ENCODE measurements around the gene SULT4A1. TPM values are rescaled to one million over a fixed set of nuclear protein-coding genes. Genes with fewer than 3 reads are reported as not detected.
"Not testable (repeated sequence)": the region's sequence is repeated elsewhere in the genome, so short reads cannot be mapped to it uniquely, and the experiment has no call there.

SULT4A1 gene
- total RNA-seq: not detected in 2 replicates

DNA sequence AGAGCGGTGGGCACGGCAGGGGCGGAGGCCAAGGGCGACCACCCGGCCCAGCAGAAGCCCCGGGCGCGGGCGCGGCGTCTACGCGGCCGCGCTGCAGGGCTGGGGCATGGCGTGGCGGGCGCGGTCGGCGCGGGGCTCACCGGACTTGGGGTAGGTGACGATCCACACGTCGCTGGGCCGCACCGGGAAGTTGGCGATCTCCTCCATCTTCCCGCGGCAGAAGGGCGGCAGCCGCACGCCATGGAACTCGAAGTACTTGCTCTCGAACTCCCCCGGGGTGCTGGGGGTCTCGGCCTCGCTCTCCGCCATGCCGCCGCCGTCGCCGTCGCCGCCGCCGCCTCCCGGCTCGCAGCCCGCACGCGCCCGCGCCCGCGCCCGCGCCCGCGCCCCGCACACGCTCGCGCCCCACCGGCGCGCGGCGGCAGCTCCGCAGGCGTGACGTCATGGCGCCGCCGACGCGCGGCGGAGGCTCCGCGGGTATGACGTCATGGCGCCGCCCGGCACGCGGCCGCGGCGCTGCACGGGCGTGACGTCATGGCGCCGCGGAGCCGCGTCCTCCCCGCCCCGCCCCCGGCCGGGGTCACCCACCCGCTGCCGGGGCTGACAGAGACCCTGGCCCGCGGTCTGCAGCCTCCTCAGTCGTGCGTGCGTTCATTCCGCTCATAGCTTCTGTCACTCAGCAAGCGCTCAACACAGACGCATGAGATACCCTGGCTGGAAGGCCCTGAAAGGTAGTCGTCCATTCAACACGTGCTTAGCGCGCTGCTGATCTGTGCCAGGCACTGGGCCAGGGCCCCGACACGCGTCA, at the start of gene SULT4A1:
SULT4A1 (minus strand) TSS at position 440 of the 808 bp plus-strand sequence; CDS start at position 309, 131 bp downstream.
- Mint-ChIP-seq H3K27ac (no peak within 1 kb of the TSS), H3K4me3 (no peak within 1 kb of the TSS), H3K27me3 (ENCODE audit: insufficient read depth) (peaks cover 30% of the 10 kb centered on the region), H3K9me3 (no peaks in the 10 kb centered on the region), H3K36me3 (ENCODE audit: low read depth) (no peaks in the 10 kb centered on the region), H3K4me1 (ENCODE audit: low read depth) (no peaks in the 10 kb centered on the region)
- DNase-seq (ENCODE audit: low spot score): no peak
- intact Hi-C loops (cut with micrococcal nuclease): no loop called here

DNA sequence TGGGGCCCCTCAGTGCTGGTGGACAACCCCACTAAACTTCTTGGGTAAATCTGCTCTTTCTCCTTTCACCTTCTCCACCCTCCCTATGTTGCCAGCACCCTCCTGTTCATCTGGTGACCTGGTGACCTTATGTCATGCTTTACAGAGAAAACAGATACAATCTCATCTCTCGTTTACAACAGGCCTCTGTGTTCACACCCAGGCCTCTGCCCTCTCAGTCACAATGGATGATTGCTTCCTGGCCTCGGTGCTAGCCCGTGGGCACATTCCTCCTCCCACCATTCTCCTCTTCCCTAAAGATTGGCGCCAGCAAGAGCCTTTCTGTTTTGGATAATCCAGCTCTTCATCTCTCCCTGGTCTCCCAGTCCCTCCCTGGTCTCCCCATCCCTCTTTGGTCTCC, 49.0 kb upstream of the SULT4A1 start:
- Mint-ChIP-seq H3K27me3 (ENCODE audit: insufficient read depth) (peaks cover 10% of the 10 kb centered on the region), H3K4me1 (ENCODE audit: low read depth) (no peaks in the 10 kb centered on the region), H3K36me3 (ENCODE audit: low read depth) (no peaks in the 10 kb centered on the region), H3K4me3 (no peak overlapping the region), H3K27ac (no peak overlapping the region), H3K9me3 (no peaks in the 10 kb centered on the region)
- DNase-seq (ENCODE audit: low spot score): no peak
- intact Hi-C loops (cut with micrococcal nuclease): no loop called here

GRCh38 chr22:43910178-43910695, 47.9 kb upstream of the SULT4A1 start:
- Mint-ChIP-seq H3K4me3 (no peak overlapping the region), H3K27me3 (ENCODE audit: insufficient read depth) (peaks cover 10% of the 10 kb centered on the region), H3K27ac (no peak overlapping the region), H3K4me1 (ENCODE audit: low read depth) (no peaks in the 10 kb centered on the region), H3K9me3 (no peaks in the 10 kb centered on the region), H3K36me3 (ENCODE audit: low read depth) (no peaks in the 10 kb centered on the region)
- no peak for DNase-seq (ENCODE audit: low spot score)
- intact Hi-C loops (cut with micrococcal nuclease): no loop called here

- no peak for DNase-seq (ENCODE audit: low spot score)
- Mint-ChIP-seq H3K27me3 (ENCODE audit: insufficient read depth) (peaks cover 10% of the 10 kb centered on the region), H3K27ac (no peak overlapping the region), H3K4me1 (ENCODE audit: low read depth) (no peaks in the 10 kb centered on the region), H3K36me3 (ENCODE audit: low read depth) (no peaks in the 10 kb centered on the region), H3K9me3 (no peaks in the 10 kb centered on the region), H3K4me3 (no peak overlapping the region)
- intact Hi-C loops (cut with micrococcal nuclease): no loop called here
Observed at GRCh38 chr22:43909708-43910107, 47.4 kb upstream of the SULT4A1 start.

DNA sequence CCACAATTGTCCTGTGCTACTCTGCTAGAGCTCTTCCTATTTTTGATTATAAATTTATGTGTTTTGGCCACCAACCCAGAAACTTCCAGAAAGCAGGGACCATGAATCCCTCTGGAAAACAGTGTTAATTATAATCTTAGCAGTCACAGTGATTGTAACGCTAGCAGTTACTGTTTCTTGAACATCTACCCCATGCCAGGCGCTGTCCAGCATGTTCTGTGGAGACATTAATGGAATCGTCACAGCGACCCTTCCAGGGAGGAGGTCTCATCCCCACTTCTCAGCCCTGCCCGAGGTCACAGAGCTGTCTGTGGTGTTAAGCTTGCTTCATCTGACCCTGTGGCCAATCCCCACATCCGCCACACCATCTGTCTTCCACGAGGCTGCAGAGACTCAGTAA, 43.4 kb upstream of the SULT4A1 start:
- H3K27ac Mint-ChIP-seq: no peak overlapping the region
- DNase-seq (ENCODE audit: low spot score): no peak
- H3K4me3 Mint-ChIP-seq: no peak overlapping the region
- H3K36me3 Mint-ChIP-seq (ENCODE audit: low read depth): no peaks in the 10 kb centered on the region
- intact Hi-C loops (cut with micrococcal nuclease): no loop called here
- H3K27me3 Mint-ChIP-seq (ENCODE audit: insufficient read depth): peaks cover 3% of the 10 kb centered on the region
- no peaks in the 10 kb centered on the region for H3K4me1 Mint-ChIP-seq (ENCODE audit: low read depth)
- no peaks in the 10 kb centered on the region for H3K9me3 Mint-ChIP-seq

DNA sequence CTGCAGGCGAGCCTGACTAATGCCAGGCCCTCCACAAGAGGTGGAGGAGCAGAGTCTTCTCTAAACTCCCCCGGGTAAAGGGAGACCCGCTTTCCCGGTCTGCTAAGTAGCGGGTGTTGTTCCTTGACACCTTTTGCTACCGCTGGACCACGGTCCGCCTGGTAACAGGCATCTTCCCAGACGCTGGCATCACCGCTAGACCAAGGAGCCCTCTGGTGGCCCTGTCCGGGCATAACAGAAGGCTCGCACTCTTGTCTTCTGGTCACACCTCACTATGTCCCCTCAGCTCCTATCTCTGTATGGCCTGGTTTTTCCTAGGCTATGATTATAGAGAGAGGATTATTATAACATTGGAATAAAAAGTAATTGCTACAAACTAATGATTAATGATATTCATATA, 42.1 kb upstream of the SULT4A1 start:
- H3K27me3 Mint-ChIP-seq (ENCODE audit: insufficient read depth); H3K36me3 Mint-ChIP-seq (ENCODE audit: low read depth); H3K27ac Mint-ChIP-seq; H3K9me3 Mint-ChIP-seq; DNase-seq (ENCODE audit: low spot score); intact Hi-C loops (cut with micrococcal nuclease); H3K4me1 Mint-ChIP-seq (ENCODE audit: low read depth); H3K4me3 Mint-ChIP-seq: not testable (repeated sequence)

DNA sequence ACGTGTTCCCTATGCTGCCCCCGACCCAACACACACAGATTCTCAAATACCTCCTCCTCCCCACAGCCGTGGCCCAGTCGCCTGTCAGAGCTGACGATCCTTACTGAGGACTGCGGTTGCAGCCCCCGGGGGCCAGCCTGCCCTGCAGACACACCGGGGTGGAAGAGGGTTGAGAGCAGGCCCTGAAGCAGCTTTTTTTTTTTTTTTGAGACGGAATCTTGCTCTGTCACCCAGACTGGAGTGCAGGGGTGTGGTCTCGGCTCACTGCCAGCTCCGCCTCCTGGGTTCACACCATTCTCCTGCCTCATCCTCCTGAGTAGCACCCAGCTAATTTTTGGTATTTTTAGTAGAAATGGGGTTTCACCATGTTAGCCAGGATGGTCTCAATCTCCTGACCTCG, 40.7 kb upstream of the SULT4A1 start:
- H3K36me3 Mint-ChIP-seq (ENCODE audit: low read depth); H3K27ac Mint-ChIP-seq; intact Hi-C loops (cut with micrococcal nuclease); H3K4me1 Mint-ChIP-seq (ENCODE audit: low read depth); DNase-seq (ENCODE audit: low spot score); H3K9me3 Mint-ChIP-seq; H3K27me3 Mint-ChIP-seq (ENCODE audit: insufficient read depth); H3K4me3 Mint-ChIP-seq: not testable (repeated sequence)

GRCh38 chr22:43901976-43902643, 39.8 kb upstream of the SULT4A1 start:
- Mint-ChIP-seq H3K36me3 (ENCODE audit: low read depth) (no peaks in the 10 kb centered on the region), H3K4me1 (ENCODE audit: low read depth) (no peaks in the 10 kb centered on the region), H3K4me3 (no peak overlapping the region), H3K27me3 (ENCODE audit: insufficient read depth) (peaks cover 4% of the 10 kb centered on the region), H3K9me3 (no peaks in the 10 kb centered on the region), H3K27ac (no peak overlapping the region)
- no peak for DNase-seq (ENCODE audit: low spot score)
- intact Hi-C loops (cut with micrococcal nuclease): no loop called here

- H3K36me3 Mint-ChIP-seq (ENCODE audit: low read depth): no peaks in the 10 kb centered on the region
- DNase-seq (ENCODE audit: low spot score): no peak
- intact Hi-C loops (cut with micrococcal nuclease): no loop called here
- H3K4me1 Mint-ChIP-seq (ENCODE audit: low read depth): no peaks in the 10 kb centered on the region
- no peaks in the 10 kb centered on the region for H3K9me3 Mint-ChIP-seq
- H3K27ac Mint-ChIP-seq: no peak overlapping the region
- H3K27me3 Mint-ChIP-seq (ENCODE audit: insufficient read depth): peaks cover 4% of the 10 kb centered on the region
- H3K4me3 Mint-ChIP-seq: no peak overlapping the region
Observed at GRCh38 chr22:43900206-43900605, 37.9 kb upstream of the SULT4A1 start.

GRCh38 chr22:43897751-43898261, 35.5 kb upstream of the SULT4A1 start:
- no peaks in the 10 kb centered on the region for H3K9me3 Mint-ChIP-seq
- no peak overlapping the region for H3K4me3 Mint-ChIP-seq
- no peaks in the 10 kb centered on the region for H3K36me3 Mint-ChIP-seq (ENCODE audit: low read depth)
- H3K27ac Mint-ChIP-seq: no peak overlapping the region
- H3K4me1 Mint-ChIP-seq (ENCODE audit: low read depth): no peaks in the 10 kb centered on the region
- DNase-seq (ENCODE audit: low spot score): no peak
- peaks cover 10% of the 10 kb centered on the region for H3K27me3 Mint-ChIP-seq (ENCODE audit: insufficient read depth)
- intact Hi-C loops (cut with micrococcal nuclease): no loop called here

DNA sequence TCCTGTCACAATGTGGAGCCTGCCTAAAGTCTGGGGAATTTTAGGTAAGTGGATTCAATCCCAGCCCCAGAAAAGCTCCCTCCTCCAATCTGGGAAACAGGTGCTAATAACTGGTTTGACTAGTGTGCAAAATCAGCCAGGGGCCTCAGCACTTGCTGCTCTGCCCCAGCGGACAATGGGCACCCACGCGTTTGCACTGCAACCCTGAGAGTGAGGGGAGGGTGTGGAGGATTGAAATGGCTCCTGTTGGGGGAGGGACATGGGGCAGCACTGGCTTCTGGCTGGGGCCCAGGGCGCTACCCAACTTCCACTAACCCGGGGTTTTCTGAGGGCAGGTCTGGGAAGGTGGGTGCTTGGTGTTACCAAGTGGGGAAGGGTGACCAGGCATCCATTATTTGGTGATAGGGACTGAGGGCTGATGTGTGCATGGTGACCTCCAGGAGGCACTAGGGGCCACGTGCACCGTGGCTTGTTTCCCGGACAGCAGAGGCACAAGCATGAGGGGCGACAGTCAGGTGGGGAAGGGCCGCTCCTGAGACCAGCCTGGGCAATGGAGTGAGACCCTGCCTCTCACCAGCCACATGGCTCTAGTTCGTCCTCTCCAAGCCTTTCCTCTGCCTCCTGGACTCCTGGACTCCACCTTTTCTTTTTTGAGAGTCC, 33.8 kb upstream of the SULT4A1 start:
- no peaks in the 10 kb centered on the region for H3K4me1 Mint-ChIP-seq (ENCODE audit: low read depth)
- no peak overlapping the region for H3K4me3 Mint-ChIP-seq
- intact Hi-C loops (cut with micrococcal nuclease): no loop called here
- DNase-seq (ENCODE audit: low spot score): no peak
- peaks cover 15% of the 10 kb centered on the region for H3K27me3 Mint-ChIP-seq (ENCODE audit: insufficient read depth)
- H3K9me3 Mint-ChIP-seq: no peaks in the 10 kb centered on the region
- H3K36me3 Mint-ChIP-seq (ENCODE audit: low read depth): no peaks in the 10 kb centered on the region
- H3K27ac Mint-ChIP-seq: no peak overlapping the region

DNA sequence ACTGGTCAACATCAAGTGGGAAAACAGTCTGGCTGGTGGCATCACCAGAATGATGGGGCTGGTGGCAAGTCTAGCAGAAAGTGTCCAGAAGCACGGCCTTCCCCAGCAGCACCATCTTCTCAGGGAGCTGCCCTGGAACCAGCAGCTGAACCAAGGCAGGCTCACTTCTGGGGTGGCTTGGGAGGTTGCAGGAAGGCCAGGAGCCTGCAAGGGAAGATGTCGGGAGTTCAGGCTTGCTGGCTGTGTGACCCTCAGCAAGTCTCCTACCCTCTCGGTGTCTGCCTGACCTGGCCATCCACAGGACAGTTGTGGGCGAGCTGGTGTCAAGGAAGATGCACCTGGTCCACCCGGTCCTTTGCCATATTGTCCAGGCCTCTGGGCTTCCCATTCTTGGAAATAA, 31.8 kb upstream of the SULT4A1 start:
- no peak overlapping the region for H3K27ac Mint-ChIP-seq
- H3K27me3 Mint-ChIP-seq (ENCODE audit: insufficient read depth): peaks cover 24% of the 10 kb centered on the region
- no peaks in the 10 kb centered on the region for H3K4me1 Mint-ChIP-seq (ENCODE audit: low read depth)
- no peak overlapping the region for H3K4me3 Mint-ChIP-seq
- DNase-seq (ENCODE audit: low spot score): no peak
- intact Hi-C loops (cut with micrococcal nuclease): no loop called here
- H3K36me3 Mint-ChIP-seq (ENCODE audit: low read depth): no peaks in the 10 kb centered on the region
- no peaks in the 10 kb centered on the region for H3K9me3 Mint-ChIP-seq

GRCh38 chr22:43893266-43893665, 31.0 kb upstream of the SULT4A1 start:
- no peaks in the 10 kb centered on the region for H3K9me3 Mint-ChIP-seq
- H3K27ac Mint-ChIP-seq: no peak overlapping the region
- no peaks in the 10 kb centered on the region for H3K4me1 Mint-ChIP-seq (ENCODE audit: low read depth)
- H3K4me3 Mint-ChIP-seq: no peak overlapping the region
- peaks cover 25% of the 10 kb centered on the region for H3K27me3 Mint-ChIP-seq (ENCODE audit: insufficient read depth)
- intact Hi-C loops (cut with micrococcal nuclease): no loop called here
- no peak for DNase-seq (ENCODE audit: low spot score)
- H3K36me3 Mint-ChIP-seq (ENCODE audit: low read depth): no peaks in the 10 kb centered on the region

Measured in activated T-helper 1 cell treated with anti-CD3 and anti-CD28 coated beads, Interleukin-12 subunit alpha, Interleukin-12 subunit beta, Interleukin-2, Interleukin-4 antibody, amounts not matched to agents 30 ng/mL and 10 ng/mL and 1 ng/mL, durations not matched to agents 14 hours and 24 hours and 36 hours (primary cell).